EL (cell line): Measurements from ENCODE around the gene BMAL1.
A peak's percentile ranks its signal among the peaks of the same experiment; 100 is the strongest.

ENCODE experiments used
- DNase-seq: peaks from one replicate; pipeline ENCODE4 v3.0.0-alpha.2; 2016

The BMAL1 gene

DNA sequence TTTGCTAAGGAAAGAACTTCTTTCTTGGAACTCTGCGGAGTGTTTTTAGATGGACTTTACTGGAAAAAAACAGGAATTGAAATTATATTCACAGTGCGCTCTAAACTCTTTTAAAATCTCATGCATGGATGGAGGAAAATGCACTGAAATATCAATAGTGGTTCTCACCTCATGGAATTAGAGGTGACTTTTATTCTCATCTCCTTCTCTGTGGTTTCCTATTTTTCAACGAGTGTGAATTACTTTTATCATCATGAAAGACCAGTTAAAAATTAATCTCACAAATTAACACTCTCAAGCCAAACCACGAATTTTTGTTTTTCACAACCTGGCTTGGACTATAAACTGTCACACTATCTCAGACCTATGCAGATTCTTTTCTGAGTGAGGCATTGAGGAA, 16.6 kb downstream of the BMAL1 start:
- no peak for DNase-seq

DNA sequence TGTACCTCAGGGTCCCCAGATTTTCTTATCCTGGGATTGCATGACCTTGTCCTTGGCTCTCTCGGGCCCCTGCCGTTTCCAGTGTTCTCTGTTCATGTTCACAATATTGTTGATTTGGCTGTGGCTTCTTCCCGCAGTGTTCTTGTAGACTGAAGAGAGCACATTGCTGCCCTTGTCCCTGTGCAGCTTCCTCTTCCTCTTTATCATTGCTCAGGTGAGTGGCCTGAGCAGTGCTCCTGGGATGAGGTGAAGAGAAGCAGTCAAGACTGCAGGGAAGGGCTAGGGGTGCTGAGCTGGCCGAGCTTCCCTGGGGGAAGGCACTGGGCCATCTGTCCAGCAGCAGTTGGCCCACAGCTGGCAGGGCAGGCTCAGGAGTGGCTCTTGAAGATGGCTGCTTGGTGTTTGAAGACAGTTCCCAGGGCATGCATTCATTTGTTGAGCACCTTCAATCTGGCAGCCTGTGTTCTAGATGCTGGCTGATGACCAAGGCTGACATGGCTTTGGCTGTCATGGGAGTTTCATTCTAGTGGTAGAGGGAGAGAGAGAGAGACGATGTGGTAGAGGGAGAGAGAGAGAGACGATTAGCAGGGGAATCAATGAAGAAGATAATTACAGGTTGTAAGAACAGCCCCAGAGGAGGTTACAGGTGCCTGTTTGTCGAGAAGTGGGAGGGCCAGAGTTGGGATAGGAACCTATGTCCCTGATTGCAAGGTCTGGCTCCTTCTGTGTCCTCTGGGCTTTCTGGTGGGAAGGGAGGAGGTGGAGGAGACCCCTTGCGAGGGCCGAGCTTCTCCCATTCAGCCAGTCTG, 17.4 kb downstream of the BMAL1 start:
- no peak for DNase-seq

DNA sequence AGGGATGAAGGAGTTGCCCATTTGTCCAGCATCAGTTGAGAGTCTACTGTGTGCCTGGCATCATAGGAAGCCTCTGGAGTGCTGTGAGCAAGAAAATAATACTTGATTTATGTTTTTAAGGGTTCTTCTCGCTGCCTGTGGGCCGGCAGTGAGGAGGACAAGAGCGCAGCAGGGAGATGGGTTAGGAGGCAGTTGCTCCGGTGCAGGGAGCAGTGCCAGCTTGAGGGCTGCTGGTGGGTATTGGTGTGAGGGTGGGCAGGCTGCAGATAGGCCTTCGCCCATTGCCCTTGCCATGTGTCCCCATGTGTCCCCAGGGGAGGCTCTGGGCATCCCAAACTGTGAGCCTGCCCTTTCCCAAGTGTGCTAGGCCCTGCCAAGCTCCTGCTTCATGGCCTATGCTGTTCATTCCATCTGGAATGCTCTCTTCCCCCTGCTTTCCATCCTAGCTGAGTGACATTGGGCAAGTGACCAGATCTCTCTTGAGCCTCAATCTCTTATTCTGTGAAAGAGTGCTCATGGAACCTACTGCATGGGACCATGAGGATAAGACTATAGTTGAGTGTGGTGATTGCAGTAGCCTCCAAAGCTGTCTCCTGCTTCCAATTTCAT, 19.8 kb downstream of the BMAL1 start:
- no peak for DNase-seq

DNA sequence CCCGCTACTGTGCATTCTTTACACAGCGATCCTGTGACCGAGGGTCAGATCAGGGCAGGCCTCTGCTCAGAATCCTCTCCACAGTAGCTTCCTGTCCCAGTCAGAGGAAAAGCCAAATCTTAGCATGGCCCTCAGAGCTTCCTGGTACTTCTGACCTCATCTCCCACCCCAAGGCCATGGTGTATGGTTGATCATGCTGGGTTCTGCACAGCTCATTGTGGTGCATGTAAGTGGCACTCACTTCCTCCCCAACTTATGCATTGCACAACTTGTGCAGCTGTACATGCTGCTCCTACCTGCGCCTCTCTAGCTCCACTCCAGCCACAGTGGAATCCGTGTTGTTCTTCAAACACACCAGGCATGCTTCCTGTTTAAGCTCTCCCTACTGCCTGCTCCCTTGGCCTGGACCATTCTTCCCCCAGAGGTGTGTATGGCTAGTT, 20.3 kb downstream of the BMAL1 start:
- DNase-seq, result no peak

DNA sequence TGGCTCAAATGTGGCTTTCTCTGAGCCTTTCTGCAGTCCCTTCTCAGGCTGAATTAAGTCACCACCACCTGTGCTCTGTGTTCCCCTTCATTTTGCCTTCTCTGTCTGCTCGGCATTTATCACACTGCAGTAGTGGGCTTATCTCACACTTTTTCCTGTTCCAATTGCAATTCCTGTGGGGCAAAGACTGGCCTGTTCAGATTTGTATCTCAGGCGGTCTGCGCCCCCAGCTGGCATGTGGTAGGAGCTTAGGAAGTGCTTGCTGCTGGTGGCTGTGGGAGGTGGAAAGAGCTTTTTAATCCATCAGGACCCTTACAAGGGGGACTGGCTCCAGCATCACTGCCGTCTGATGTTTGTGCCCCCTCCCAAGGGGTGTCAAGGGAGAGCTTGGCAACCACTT, 21.2 kb downstream of the BMAL1 start:
- DNase-seq, result no peak

DNA sequence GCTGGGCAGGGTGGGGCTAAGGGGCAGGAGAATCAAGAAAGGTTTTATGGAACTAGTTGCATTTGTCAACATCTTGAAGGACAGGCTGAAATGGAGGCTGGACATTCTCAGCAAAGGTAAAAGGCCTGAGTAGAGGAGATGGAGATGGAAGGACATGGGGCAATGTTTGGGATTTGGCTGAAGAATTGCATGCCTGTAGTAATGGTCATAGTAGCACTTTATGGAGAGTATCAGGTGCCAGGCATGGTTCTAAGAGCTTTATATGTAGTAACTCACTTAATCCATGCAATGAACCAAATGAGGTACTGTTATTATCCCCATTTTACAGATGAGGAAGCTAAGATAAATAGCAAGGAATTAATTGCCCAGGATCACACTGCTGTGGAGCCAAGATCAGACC, 23.9 kb downstream of the BMAL1 start:
- DNase-seq, result no peak

DNA sequence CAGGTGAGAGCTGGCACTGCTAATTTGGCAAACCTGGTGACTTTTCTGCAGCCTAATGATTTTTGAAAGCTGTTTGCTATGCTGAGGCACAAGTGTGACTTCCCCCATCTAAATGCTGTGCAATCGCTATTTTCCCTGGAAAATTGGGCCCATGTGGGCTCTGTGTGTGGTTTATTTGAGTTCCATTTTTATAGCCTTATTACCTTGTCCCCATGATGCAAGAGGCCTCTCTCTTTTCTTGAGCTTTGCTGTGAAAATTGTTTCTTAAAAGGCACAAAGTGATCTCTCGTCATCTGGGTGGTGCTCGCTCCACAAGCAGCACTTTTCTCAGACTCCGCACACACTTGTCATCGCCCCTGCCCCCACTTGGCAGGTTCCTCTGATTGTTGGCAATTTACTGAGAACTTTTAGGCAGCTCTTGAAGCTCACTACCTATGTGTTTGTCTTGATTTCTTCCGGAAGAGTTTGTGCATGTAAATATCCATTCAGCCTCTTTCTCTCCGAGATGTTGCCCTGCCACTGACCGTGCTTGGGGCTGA, 24.9 kb downstream of the BMAL1 start:
- no peak for DNase-seq

DNA sequence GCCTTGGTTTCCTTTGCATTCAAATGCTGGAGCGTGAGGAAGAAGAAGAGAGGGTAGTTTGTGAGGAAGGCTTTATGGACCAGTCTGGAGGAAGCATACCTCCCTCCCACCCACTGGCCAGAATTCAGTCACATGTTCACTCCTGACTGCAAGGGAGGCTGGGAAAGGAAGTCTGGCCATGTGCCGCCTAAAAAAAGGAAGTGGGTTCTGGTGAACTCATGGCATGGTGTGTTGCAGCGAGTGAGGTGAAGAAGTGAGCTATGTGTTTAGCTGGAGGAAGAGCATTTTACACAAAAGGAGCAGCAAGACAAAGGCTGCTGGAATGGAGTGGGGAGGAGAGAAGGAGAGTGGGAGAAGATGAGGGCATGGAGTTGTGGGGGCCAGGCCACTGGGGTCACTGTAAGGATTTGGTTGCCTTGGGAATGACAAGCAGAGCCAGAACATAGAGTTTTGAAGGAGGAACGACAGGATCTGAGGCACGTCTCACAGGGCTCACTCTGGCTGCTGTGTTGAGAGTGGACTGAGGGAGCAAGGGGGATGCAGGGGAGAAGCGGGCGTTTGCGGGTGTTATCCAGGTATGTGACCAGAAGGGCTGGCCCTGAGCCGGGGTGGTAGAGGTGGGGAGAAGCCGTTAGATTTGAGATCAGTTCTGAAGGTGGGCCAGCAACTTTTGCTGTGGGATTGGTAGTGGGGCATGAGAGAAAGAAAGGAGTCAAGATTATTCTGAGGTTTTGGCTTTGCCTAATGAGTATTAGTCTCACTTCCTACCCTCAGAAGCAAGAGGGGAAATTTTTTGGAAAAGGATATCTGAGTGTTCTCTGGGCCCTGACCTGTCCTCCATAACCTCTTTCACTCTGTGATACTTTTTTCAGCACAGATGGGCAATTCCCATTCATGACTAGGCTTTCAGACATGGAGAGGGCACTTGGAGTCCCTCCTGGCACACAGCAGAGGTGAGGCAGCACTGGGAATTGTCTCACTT, 26.4 kb downstream of the BMAL1 start:
- DNase-seq, result no peak

DNA sequence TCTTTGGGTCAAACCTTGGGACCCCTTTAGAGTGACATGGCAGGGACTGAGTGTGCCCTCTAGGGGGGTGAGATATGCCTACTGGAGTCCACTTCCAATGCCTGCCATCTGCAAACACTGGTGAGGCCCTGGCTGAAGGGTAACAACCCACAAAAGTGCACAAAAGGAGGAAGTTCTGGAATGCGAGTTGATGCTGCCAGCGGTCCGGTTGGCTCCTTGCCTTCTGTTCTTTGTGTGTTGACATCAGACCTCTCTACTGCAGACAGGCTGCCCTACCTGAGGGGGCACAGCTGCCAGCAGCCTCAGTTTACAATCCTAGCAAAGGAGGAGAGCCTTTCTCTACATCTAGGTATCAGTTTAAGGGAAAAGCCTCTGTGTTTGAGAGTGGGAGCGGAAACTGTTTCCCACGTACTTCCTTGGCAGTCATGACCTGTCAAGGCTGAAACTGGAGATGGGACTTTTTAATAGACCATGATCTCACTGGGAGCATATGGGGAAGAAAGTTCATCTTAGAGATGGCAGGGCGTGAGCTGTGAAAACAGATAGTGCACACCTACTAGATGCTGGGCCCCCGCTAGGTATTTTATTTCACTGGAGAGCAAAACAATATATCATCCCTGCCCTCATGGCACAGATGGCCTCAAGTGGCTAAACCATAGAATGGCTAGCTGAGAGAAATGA, 27.2 kb downstream of the BMAL1 start:
- DNase-seq, result no peak

DNA sequence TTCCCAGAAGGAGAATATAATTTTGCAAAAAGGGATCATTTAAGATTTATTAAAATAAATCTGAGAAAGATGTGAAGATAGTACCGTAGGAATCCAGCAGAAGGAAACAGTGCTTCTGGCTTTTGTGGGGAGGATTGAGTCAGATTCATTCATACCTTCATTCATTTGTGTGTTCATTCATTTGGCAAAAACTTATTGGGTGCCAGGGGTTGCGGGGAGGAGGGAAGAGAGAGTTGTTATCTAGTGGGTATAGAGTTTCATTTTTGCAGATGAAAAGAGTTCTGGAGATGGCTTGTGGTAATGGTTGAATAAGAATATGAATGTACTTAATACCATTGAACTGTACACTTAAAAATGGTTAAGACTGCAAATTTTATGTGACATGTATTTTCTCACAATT, 31.1 kb downstream of the BMAL1 start:
- DNase-seq, result no peak

DNA sequence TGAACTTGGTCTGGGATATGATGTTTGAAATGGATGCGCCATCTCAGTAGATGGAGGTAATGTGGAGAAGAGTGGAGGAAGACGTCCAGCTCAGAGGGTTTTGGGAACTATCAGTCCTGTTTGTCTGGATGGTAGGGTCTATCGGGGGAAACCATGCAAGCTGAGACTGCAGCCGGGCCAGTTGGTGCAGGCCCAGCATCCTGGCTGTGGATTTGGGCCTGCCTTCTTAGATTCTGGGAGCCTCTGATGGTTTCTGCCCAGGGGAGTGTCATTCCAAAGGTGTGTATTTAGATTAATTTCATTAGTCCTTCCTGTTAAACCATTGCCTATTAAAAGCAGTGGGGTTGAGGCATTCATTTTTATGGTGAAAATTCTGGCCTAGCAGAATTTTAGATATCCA, 31.6 kb downstream of the BMAL1 start:
- no peak for DNase-seq

DNA sequence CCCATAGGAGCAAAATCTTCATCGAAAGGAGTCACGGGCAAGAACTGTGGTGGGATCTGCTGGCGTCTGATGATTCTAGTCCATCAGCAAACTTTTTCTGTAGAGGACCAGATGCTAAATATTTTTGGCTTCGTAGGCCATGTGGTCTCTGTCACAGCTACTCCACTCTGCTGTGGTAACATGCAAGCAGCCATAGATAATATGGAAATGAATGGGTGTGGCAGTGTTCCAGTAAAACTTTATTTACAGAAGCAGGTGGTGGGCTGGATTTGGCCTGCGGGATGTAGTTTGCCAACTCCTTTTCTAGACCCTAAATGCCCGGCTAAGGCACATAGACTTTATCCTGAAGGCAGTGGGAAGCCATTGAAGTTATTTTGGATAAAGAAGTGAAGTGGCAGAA, 32.9 kb downstream of the BMAL1 start:
- no peak for DNase-seq

DNA sequence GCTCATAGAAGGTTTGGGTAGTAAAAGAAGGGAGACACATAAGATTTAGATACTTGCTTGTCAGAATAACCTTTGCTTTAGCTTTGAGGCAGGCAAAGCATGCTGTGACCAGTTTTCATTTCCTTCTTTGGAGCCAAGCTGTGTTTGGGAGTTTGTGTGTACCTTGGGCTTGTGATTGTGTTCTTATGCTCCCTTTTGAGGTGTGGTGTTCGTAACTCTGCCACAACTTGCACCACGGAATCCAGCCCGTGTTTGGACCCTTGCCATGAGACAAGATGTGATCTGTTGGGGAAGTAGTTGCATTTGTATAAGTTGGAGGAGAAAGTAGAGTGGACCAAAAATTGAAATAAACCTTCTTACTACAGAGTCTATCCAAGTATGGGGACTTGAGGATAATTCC, 34.0 kb downstream of the BMAL1 start:
- no peak for DNase-seq

DNA sequence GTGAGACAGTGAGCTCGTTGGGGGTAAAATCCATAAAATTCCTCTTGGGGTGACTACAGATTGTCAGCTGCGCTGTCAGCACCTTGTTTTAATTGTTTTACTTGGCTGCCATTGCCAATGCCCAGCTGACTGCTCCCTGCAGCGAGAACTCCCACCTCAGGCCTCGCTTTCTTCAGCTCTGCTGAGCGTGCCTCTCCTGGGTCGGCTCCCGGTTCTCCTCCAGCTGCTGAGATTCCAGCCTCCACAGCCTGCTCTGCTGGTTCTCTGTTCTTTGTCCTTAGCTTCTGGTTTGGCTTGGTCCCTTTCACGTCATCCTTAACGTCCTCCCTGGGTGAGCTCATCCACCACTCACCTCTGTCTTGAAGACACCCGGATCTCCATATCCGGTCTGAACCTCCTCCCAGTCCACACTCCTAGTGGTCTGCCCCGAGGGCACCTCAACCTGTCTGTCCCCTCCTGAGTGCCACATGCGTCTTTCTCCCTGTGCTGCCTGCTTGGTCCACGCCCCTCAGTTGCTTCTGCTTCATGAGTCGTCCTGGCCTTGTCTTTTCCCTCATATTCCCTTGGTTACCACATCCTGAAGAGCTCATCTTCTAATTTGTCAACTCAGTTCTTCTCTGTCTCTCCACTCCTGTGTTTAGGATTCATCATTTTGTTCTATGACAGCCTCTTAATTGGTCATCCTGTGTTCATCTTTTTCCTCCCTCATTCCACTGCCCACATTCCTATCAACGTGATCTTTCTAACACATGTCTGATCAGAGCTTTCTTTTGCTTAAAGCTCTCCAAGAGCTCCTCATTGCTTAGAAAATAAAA, 35.6 kb downstream of the BMAL1 start:
- DNase-seq, result no peak

DNA sequence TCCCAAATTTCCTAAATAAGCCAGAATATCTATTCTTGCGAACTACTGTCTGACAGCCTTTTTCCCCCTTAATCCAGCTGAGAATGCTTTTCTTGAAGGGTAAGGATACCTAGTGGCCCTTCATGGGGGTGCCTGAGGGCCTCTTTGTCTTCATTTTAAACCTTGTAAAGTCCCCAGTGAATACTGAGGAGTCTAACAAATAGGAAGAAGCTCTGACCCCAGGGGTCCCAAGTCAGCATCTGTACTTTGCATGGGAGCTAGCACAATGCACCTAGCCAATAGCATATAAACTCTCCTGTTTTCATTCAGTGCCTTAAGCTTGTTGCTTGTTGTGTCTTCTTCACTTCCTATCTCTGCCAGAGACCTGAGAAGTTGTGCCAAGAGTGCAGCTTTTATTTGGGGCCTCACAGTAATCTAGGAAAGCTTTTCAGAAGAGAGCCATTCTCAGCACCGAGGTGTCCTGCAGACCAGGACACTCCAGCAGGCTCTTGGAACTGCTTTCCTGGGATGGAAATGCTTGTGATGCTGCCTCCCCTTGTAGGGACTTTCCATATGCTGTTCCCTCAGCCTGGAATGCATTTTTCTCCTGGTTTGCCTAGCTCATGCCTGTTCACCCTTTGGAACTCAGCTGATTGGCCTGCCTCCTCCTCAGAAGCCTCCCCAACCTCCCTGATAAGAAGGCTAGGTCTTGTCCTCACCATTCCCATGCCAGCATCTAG, 37.2 kb downstream of the BMAL1 start:
- DNase-seq, result no peak

DNA sequence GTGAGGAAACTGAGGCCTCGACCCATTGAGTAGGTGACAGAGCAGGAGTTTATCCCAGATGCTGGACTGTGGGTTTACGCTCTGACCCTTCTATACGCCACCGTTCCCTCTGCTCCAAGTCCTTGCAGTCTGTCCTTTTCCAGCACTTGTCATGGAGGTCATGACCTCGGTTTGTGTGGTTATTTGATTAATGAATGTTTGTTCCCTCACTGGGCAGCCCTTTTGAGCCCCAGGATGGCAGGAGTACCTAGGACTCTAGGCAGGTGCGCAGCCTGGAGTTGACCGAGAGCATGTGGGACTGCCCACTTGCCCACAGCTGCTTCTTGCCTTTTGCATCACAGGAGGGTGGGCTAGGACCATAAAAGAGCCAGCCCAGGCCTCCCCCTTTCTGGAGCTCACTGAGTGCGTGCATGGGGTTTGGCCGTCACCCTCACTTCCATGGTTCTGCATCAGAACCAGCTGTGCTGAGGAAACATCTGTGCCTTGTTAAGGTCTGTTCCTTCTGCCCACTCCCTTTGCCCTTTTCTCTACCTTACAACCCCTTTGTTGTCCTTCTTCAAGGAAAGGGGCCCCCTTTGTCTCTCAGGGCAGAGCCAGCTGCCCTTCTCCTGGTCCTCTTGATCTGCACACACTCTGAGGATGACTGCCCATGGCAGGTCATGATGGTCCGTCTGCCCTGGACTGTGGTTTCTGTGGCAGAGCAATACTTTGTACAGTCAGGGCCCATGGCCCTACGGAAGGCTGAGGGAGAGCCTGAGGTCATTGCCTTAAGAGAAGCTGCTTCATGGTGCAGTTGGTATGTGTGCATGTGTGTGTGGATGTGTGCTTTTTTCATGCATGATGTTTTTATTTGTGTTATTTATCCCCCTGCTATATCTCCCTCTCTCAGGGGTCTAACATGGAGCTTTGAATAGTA, 38.2 kb downstream of the BMAL1 start:
- DNase-seq, result no peak

DNA sequence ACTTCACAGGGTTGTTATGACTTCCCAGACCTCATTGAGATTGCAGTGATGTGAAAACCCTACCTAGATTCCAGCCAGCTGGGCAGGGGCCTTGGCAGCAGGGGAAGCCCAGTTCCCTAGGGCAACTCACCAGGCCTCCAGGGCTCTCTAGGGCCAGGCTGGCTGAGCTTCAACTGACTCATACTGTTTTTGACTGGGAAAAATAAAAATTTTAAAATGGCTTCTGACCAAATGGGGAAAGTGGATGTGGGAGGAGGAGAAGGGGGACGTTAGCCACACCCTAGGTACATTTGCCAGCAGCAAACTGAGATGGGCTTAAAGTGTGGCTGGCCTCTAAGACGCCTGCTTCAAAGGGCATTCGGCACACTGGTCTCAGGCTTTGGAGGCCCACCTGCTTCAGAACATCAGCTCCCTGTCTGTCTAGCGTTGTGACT, 39.0 kb downstream of the BMAL1 start:
- peak; percentile 81 for DNase-seq

DNA sequence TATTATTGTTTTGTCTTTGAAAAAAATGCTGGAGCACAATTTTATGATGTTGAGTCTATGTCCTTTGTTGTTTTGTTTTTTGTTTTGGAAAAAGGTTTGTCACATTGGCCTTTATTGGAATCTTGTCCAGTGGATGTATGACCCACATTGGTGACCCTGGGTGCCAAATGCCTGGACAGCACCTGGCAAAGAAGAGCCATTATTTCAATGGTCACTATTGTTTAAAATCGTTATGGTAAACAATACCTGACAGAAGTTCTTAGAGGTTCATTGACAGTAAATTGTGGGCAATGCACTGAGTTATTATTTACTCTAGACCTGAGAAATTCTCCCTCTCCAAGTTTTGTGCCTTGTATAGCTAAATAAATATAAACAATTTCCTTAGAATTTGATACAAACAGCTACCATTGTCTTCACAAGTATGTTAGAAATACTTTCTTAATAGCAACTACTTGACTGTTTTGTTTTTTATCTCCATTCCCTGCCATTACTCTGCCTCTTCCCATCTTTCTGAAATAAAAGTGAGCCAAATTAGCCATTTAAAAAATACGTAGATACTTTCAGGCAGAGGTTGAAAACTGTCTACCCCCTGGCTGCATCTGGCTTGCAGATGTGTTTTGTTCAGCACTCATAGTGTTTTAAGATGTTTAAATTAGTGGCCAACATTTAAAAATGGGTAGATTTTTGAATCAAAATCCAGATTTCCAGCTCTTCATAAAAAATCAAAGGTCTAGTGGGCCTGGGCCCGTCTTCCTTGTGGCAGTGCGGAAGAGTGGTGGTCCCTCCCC, 39.9 kb downstream of the BMAL1 start:
- no peak for DNase-seq
